Panc1 (cell line): ENCODE results near the gene SLC44A3. TPM values are rescaled to one million over a fixed set of nuclear protein-coding genes. Genes with fewer than 3 reads are reported as not detected.

Experiments used
- ATAC-seq: fragments of 200-7000 bp; cut with Tn5 transposase; 2 replicates; pipeline ENCODE4 v1.9.1; 2020; ENCODE audit warnings: mild to moderate bottlenecking, moderate library complexity
- BruUV-seq: library from RNA; stranded (reverse); fragments of 400-500 nt; replicated peaks from 2 replicates; lab custom pipeline; 2021; lab: Mats Ljungman, UMichigan
- CTCF ChIA-PET: fragments of 300-600 bp; sonication (Branson Sonifier 250); formaldehyde crosslinking; loops from one replicate; lab custom pipeline; 2022; ENCODE audit warnings: antibody characterized with exemption; lab: Charles Lee
- POLR2A ChIA-PET: fragments of 300-600 bp; sonication (Branson Sonifier 250); formaldehyde crosslinking; loops from one replicate; lab custom pipeline; 2022; ENCODE audit warnings: antibody characterized with exemption; lab: Charles Lee
- DNase-seq: peaks from one replicate; pipeline ENCODE4 v3.0.0-alpha.2; 2010; ENCODE audit warnings: low read depth, low spot score
- H3K27ac ChIP-seq: 2 replicates; pipeline ENCODE4 v1.5.1; 2011; ENCODE audit warnings: mild to moderate bottlenecking, low read length, inconsistent platforms
- H3K27me3 ChIP-seq: fragments of 200-500 bp; sonication (Bioruptor generic); 2 replicates; pipeline ENCODE4 v1.6.0; 2014; ENCODE audit warnings: low read length, inconsistent platforms; ENCODE audit not compliant: control insufficient read depth, insufficient read depth
- H3K36me3 ChIP-seq: fragments of 200-500 bp; sonication (Bioruptor generic); 2 replicates; pipeline ENCODE4 v1.5.1; 2014; ENCODE audit warnings: inconsistent platforms, mild to moderate bottlenecking, low read length, moderate library complexity; ENCODE audit not compliant: control insufficient read depth, insufficient read depth
- H3K4me1 ChIP-seq: 2 replicates; pipeline ENCODE4 v1.5.1; 2011; ENCODE audit warnings: inconsistent platforms, mild to moderate bottlenecking, low read length, moderate library complexity; ENCODE audit not compliant: control insufficient read depth, insufficient read depth
- H3K4me3 ChIP-seq, 2 experiments: 2 replicates each; pipeline ENCODE4 v1.5.1; 2011 to 2012; ENCODE audit warnings: low read depth in 2 of 2, low read length in 2 of 2, mild to moderate bottlenecking in 2 of 2, inconsistent platforms in 1 of 2, moderate library complexity in 1 of 2
- H3K9me3 ChIP-seq: fragments of 200-500 bp; sonication (Bioruptor generic); 2 replicates; pipeline ENCODE4 v1.5.1; 2014; ENCODE audit warnings: low read depth, mild to moderate bottlenecking, inconsistent platforms, low read length, moderate library complexity; ENCODE audit not compliant: control insufficient read depth, insufficient read depth
- POLR2AphosphoS5 ChIP-seq: IDR thresholded peaks from 2 replicates; pipeline ENCODE4 v1.6.1; 2012; ENCODE audit warnings: mild to moderate bottlenecking, low read depth, low read length, moderate library complexity
- REST ChIP-seq, 2 experiments: IDR thresholded peaks; 2 replicates each; pipeline ENCODE4 v1.6.1; 2011 to 2012; ENCODE audit warnings: low read depth in 2 of 2, control low read depth in 1 of 2, low read length in 1 of 2, mild to moderate bottlenecking in 1 of 2, moderate library complexity in 1 of 2; ENCODE audit not compliant: insufficient read depth in 1 of 2
- SIN3A ChIP-seq: IDR thresholded peaks from 2 replicates; pipeline ENCODE4 v1.6.1; 2012; ENCODE audit warnings: low read depth, mild to moderate bottlenecking, low read length, moderate library complexity, borderline replicate concordance; ENCODE audit not compliant: insufficient read depth
- TCF7L2 ChIP-seq: IDR thresholded peaks from 2 replicates; pipeline ENCODE4 v1.6.1; 2011; ENCODE audit warnings: mild to moderate bottlenecking, low read depth, low read length, inconsistent platforms
- in situ Hi-C: cut with HindIII; loops from 2 replicates; pipeline ENCODE4 v1.10.0; 2016; ENCODE audit warnings: low sequenced_read_pairs, low pct_unique_long_range_greater_than_20kb
- intact Hi-C: fragments of 100-400 bp; cut with micrococcal nuclease; formaldehyde crosslinking; loops from one replicate; pipeline ENCODE4 v1.10.0; 2022; ENCODE audit not compliant: unreplicated experiment
- total RNA-seq: library from RNA; stranded (reverse); gene quantifications from one replicate; pipeline ENCODE4 v1.2.1, GENCODE V29; 2021; ENCODE audit not compliant: unreplicated experiment
- TF ChIP-seq, protein P1 (sequence below): fragments of 450-650 bp; IDR thresholded peaks from 2 replicates; pipeline ENCODE4 v1.5.1; 2017; ENCODE audit warnings: mild to moderate bottlenecking

Gene SLC44A3
- total RNA-seq, 1 experiment from 2014 or later = 1.3 TPM

DNA sequence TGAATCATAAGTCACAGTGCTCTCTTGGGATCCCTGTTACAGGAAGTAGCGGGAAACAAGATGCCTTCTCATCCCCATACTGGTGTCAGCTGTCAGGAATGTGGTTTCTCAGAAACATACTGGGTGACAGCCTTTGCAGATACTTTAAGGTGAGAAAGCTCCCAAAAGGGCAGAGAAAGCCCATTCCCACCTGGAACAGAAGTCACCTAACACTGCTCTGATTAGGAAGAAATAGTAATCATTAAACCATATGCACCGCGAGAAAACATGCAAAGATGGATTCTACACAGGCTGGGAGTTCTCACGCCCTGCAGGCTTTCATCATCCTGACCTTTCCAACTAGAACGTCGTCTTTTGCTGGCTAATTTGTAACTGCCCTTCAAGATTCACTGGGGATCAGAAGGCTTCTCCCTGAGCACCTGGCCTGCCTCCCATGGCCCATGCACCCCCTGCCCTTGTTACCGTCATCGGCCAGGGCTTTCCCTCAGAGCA is 46.2 kb upstream of the SLC44A3 start:
- Histone ChIP-seq H3K4me1 (no peaks in the 10 kb centered on the region), H3K27ac (no peak overlapping the region), H3K9me3 (no peaks in the 10 kb centered on the region), H3K27me3 (no peaks in the 10 kb centered on the region), H3K36me3 (no peaks in the 10 kb centered on the region), H3K4me3 (no peak overlapping the region)
- no peak for ATAC-seq
- intact Hi-C loops (no loop called here), in situ Hi-C loops (no loop called here)
- DNase-seq = no peak
- BruUV-seq = no TSS peak
- CTCF ChIA-PET = no interaction called here
- TF ChIP-seq, protein P1, sequence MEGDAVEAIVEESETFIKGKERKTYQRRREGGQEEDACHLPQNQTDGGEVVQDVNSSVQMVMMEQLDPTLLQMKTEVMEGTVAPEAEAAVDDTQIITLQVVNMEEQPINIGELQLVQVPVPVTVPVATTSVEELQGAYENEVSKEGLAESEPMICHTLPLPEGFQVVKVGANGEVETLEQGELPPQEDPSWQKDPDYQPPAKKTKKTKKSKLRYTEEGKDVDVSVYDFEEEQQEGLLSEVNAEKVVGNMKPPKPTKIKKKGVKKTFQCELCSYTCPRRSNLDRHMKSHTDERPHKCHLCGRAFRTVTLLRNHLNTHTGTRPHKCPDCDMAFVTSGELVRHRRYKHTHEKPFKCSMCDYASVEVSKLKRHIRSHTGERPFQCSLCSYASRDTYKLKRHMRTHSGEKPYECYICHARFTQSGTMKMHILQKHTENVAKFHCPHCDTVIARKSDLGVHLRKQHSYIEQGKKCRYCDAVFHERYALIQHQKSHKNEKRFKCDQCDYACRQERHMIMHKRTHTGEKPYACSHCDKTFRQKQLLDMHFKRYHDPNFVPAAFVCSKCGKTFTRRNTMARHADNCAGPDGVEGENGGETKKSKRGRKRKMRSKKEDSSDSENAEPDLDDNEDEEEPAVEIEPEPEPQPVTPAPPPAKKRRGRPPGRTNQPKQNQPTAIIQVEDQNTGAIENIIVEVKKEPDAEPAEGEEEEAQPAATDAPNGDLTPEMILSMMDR = no peak
- TF ChIP-seq REST (IDR thresholded peaks at IDR 0.05; ENCODE audit: insufficient read depth in 1 of 2, low read depth in 2 of 2, low read length in 1 of 2) (no peak), SIN3A (no peak), POLR2AphosphoS5 (no peak), TCF7L2 (no peak)
- POLR2A ChIA-PET = no interaction called here

DNA sequence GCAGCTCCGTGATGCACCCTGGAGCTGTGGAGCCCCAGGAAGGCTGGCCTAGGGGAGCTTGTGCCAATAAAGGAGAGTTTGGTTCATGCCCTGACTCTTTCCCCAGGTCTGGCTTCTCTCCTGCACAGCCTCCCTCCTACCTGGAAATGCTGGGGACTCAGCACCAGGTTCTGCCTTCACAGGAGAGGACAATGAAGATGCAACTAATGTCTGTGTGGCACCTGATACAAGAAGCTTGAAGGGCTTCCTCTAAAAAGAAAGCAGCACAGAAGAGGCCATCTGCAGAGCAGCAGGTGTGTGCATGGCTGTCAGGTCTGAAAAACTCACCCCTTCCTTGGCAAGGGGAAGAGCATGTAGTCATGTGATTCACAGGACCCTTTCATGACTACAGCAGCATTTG is 43.7 kb upstream of the SLC44A3 start:
- CTCF ChIA-PET = no interaction called here
- BruUV-seq = no TSS peak
- Histone ChIP-seq H3K27me3 (no peaks in the 10 kb centered on the region), H3K9me3 (no peaks in the 10 kb centered on the region), H3K27ac (no peak overlapping the region), H3K36me3 (no peaks in the 10 kb centered on the region), H3K4me3 (no peak overlapping the region), H3K4me1 (no peaks in the 10 kb centered on the region)
- POLR2A ChIA-PET = no interaction called here
- no peak for DNase-seq
- no peak for TF ChIP-seq REST (IDR thresholded peaks at IDR 0.05; ENCODE audit: insufficient read depth in 1 of 2, low read depth in 2 of 2, low read length in 1 of 2)
- no peak for TF ChIP-seq POLR2AphosphoS5
- TF ChIP-seq, protein P1 = no peak
- TF ChIP-seq SIN3A = no peak
- TF ChIP-seq TCF7L2 = no peak
- in situ Hi-C loops = no loop called here
- ATAC-seq = no peak
- intact Hi-C loops = no loop called here
